Cardiac ventricle fibroblast (primary cell): ENCODE data around the gene YES1. TPM values are rescaled to one million over a fixed set of nuclear protein-coding genes. Genes with fewer than 3 reads are reported as not detected.

Experiments used
- total RNA-seq: library from RNA; depleted of rRNA; stranded (reverse); fragments of >200 nt; gene quantifications from 2 replicates; pipeline ENCODE4 v1.2.3, GENCODE V29; 2015

YES1 gene
- total RNA-seq, result 69.4 and 80.2 TPM in 2 replicates

GRCh38 chr18:811892-812375 is at the start of gene YES1:
TSS of gene YES1 (minus strand) at chr18:812242. CDS start at chr18:756827, 55,415 bp downstream.

GRCh38 chr18:712401-713134 is 99.5 kb downstream of the YES1 start, which contains the start of gene ENOSF1:
TSS of gene ENOSF1 (minus strand) at chr18:712630. CDS start at chr18:712587, 43 bp downstream.

Other genes starting within 250 kb of the YES1 start
- not detected in 2 replicates for gene CETN1, start 231.9 kb downstream of the YES1 start, total RNA-seq
- not detected in 2 replicates for gene CLUL1, start 215.3 kb downstream of the YES1 start, total RNA-seq
- 13.7 and 17.6 TPM in 2 replicates for gene TYMS, start 154.6 kb downstream of the YES1 start, total RNA-seq
- 8.7 and 27.9 TPM in 2 replicates for gene ENOSF1, start 99.6 kb downstream of the YES1 start, total RNA-seq
- 1.7 TPM in 1 of 2 replicates, not detected in the other for gene ADCYAP1, start 92.6 kb upstream of the YES1 start, total RNA-seq